ENCODE measurements around the gene SH2D1B.

DNA sequence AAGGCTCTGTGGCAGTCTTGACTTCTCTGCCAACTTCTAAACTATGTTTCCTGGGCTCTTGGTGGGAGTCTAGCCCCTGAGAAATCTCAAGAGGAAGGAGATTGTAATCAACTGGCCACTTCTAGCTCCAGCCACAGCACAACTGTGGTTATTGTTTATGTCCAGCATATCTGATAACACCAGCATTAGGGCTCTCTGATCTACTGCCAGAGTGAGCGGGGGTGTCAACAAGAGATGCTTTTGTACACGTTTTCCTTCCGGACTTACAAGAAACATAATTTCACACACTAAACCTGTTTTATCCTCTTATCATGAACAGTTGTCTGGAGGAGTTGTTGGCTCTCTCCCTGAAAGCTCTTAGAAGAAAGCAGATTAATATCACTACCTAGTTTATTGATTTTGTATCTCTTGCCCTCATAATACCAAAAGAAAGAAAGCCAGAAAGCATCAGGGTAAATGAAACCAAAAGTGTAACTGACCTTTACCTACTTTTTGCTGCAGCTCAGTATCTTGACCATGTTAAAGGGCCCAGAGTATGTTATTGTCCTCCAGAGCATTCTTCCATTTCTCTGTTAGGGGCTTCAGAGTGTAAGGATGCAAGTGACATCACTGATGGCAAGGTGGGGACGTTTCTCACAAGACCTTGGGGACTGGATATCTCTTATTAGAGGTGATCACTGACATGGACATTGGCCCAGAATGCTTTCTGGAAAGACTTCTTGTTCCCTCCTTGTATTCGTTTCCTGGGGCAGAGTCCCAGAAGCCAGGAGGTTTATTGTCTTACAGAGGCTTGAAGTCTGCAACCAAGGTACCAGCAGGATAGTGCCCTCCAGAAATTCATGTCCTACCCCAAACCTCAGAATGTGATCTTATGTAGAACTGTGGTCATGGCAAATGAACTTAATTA, 9.6 kb upstream of the SH2D1B start:
- TF ChIP-seq STAT3 (IDR thresholded peaks at IDR 0.05; ENCODE audit: low read depth, low read length) (no peak), MXI1 (IDR thresholded peaks at IDR 0.05; ENCODE audit: low read depth, low read length) (no peak), NR2C2 (IDR thresholded peaks at IDR 0.05; ENCODE audit: borderline replicate concordance, control insufficient read depth, insufficient read length, low read depth) (no peak), EZH2 (IDR thresholded peaks at IDR 0.05; ENCODE audit: borderline replicate concordance, control insufficient read depth, low read depth, low read length) (no peak), ESRRA (IDR thresholded peaks at IDR 0.05; ENCODE audit: low read length) (no peak), EGR1 (IDR thresholded peaks at IDR 0.05; ENCODE audit: borderline replicate concordance in 1 of 2, low read depth in 2 of 2, low read length in 2 of 2) (no peak), CHD2 (IDR thresholded peaks at IDR 0.05; ENCODE audit: borderline replicate concordance, low read depth, low read length) (no peak), SREBF2 (IDR thresholded peaks at IDR 0.05; ENCODE audit: low read length) (no peak)
- TF ChIP-seq, protein P1, sequence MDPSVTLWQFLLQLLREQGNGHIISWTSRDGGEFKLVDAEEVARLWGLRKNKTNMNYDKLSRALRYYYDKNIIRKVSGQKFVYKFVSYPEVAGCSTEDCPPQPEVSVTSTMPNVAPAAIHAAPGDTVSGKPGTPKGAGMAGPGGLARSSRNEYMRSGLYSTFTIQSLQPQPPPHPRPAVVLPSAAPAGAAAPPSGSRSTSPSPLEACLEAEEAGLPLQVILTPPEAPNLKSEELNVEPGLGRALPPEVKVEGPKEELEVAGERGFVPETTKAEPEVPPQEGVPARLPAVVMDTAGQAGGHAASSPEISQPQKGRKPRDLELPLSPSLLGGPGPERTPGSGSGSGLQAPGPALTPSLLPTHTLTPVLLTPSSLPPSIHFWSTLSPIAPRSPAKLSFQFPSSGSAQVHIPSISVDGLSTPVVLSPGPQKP (IDR thresholded peaks at IDR 0.05; ENCODE audit: low read depth, low read length): no peak
- TF ChIP-seq, protein P2, sequence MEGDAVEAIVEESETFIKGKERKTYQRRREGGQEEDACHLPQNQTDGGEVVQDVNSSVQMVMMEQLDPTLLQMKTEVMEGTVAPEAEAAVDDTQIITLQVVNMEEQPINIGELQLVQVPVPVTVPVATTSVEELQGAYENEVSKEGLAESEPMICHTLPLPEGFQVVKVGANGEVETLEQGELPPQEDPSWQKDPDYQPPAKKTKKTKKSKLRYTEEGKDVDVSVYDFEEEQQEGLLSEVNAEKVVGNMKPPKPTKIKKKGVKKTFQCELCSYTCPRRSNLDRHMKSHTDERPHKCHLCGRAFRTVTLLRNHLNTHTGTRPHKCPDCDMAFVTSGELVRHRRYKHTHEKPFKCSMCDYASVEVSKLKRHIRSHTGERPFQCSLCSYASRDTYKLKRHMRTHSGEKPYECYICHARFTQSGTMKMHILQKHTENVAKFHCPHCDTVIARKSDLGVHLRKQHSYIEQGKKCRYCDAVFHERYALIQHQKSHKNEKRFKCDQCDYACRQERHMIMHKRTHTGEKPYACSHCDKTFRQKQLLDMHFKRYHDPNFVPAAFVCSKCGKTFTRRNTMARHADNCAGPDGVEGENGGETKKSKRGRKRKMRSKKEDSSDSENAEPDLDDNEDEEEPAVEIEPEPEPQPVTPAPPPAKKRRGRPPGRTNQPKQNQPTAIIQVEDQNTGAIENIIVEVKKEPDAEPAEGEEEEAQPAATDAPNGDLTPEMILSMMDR (IDR thresholded peaks at IDR 0.05 in 2 of 3, conservative IDR thresholded peaks at IDR 0.05 in 1 of 3; ENCODE audit: control insufficient read depth in 2 of 3, extremely low read depth in 1 of 3, insufficient read depth in 1 of 3, low read depth in 3 of 3, low read length in 3 of 3): no peak
